Small intestine (tissue), 7 donors: ENCODE results near the gene RNF40. TPM values are rescaled to one million over a fixed set of nuclear protein-coding genes. Genes with fewer than 3 reads are reported as not detected.

Source experiments
- DNase-seq, 2 donors: peaks; one replicate each; pipeline versions ENCODE4 v3.0.0 to v3.0.0-alpha.2; 2013
- FAIRE-seq: peaks from 2 replicates; lab custom pipeline; 2012; peaks lifted over from hg19 to GRCh38; lab: Jason Lieb, UNC
- H3K27ac ChIP-seq, 3 donors: one replicate each; pipeline ENCODE4 v1.5.1; 2013; ENCODE audit warnings: low read length in 2 of 3, mild to moderate bottlenecking in 2 of 3, control low read depth in 1 of 3, inconsistent platforms in 1 of 3, low read depth in 1 of 3, moderate library complexity in 1 of 3
- H3K27me3 ChIP-seq, 3 donors: one replicate each; pipeline ENCODE4 v1.6.1; 2013; ENCODE audit warnings: low read length in 3 of 3, inconsistent platforms in 1 of 3; ENCODE audit not compliant: control insufficient read depth in 3 of 3, insufficient read depth in 3 of 3
- H3K36me3 ChIP-seq, 3 donors: one replicate each; pipeline ENCODE4 v1.6.1; 2013; ENCODE audit warnings: low read length in 3 of 3, inconsistent platforms in 1 of 3, low read depth in 1 of 3, mild to moderate bottlenecking in 1 of 3, moderate library complexity in 1 of 3; ENCODE audit not compliant: control insufficient read depth in 3 of 3, insufficient read depth in 2 of 3
- H3K4me1 ChIP-seq, 3 donors: one replicate each; pipeline ENCODE4 v1.6.1; 2013; ENCODE audit warnings: low read length in 2 of 3, inconsistent platforms in 1 of 3, low read depth in 1 of 3, mild to moderate bottlenecking in 1 of 3, moderate library complexity in 1 of 3; ENCODE audit not compliant: control insufficient read depth in 3 of 3, insufficient read depth in 2 of 3
- H3K4me3 ChIP-seq, 3 donors: one replicate each; pipeline ENCODE4 v1.5.1; 2013; ENCODE audit warnings: low read length in 3 of 3, control low read depth in 1 of 3, inconsistent platforms in 1 of 3, low read depth in 1 of 3, mild to moderate bottlenecking in 1 of 3, moderate library complexity in 1 of 3
- H3K9me3 ChIP-seq, 2 donors: one replicate each; pipeline ENCODE4 v1.6.1; 2013; ENCODE audit warnings: low read depth in 1 of 2, low read length in 1 of 2; ENCODE audit not compliant: control insufficient read depth in 2 of 2, insufficient read depth in 1 of 2
- WGBS, 3 donors: extraction: QIAGEN DNeasy Blood & Tissue Kit; methylation state at CpG; one replicate each; pipeline ENCODE4 v1.1.7; 2013; 5-methylcytosine and 5-hydroxymethylcytosine counted together
- polyA plus RNA-seq, 4 donors: library from polyadenylated mRNA; stranded (reverse) in 3 of 4; unstranded in 1 of 4; fragments of 200-250 nt in 3 of 4; fragments of 120-200 nt in 1 of 4; gene quantifications; one replicate each; pipeline versions ENCODE4 v1.2.1 to v1.2.3, GENCODE V29; 2013
- donor health status: healthy with polysubstance abuse.
- donor health status: control.
- donor health status: control.
- donor health status: Bipolar disorder and iron deficiency.
- donor health status: healthy.

Gene RNF40
- polyA plus RNA-seq, 4 donors = 55.9 to 84.9 (median 58.1) TPM

GRCh38 chr16:30745082-30745481, 17.0 kb upstream of the RNF40 start:
- no peak for FAIRE-seq
- H3K36me3 ChIP-seq = peaks cover 3 to 27% (median 5%) of the 10 kb centered on the region in 3 donors
- peak in 1 of 2 donors; percentile 82 for DNase-seq
- 23 to 62% (median 26%) methylated on average over 2 of the region's 2 CpGs for WGBS, 3 donors
- H3K4me3 ChIP-seq = no peak overlapping the region
- peaks cover 0 to 18% (median 4%) of the 10 kb centered on the region in 3 donors for H3K4me1 ChIP-seq
- no peaks in the 10 kb centered on the region for H3K9me3 ChIP-seq
- no peaks in the 10 kb centered on the region for H3K27me3 ChIP-seq
- H3K27ac ChIP-seq = peak overlapping the region in 1 of 3 donors; percentile 8

DNA sequence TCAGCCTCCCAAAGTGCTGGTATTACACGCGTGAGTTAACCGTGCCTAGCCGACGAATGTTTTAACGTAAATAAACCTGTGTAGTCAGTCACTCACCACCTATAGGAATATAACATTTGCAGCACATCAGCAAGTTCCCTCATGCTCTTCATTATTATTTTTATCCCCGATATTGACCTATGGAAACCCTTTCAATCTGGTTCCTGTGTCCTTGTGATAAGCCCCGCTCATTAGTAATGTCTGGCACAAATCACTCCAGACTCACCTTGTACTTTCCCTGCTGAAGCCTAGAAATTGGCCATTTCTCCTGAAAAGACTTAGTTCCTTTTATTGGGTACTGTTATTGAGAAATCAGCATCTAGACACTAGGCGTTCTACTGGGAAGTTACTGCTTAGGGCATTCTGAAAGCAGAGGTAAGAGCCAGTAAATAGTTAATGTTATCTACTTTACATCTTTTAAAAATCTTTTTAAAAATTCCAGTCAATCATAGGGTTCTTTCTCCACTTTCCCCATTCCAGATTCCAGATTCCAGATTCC, 15.4 kb upstream of the RNF40 start:
- Histone ChIP-seq H3K9me3 (no peaks in the 10 kb centered on the region), H3K4me1 (peaks cover 0 to 7% (median 4%) of the 10 kb centered on the region in 3 donors), H3K27ac (no peak overlapping the region), H3K27me3 (no peaks in the 10 kb centered on the region), H3K36me3 (peaks cover 5 to 35% (median 11%) of the 10 kb centered on the region in 3 donors), H3K4me3 (no peak overlapping the region)
- 84 to 90% (median 90%) methylated on average over 9 of the region's 9 CpGs for WGBS, 3 donors
- FAIRE-seq (no peak), DNase-seq (no peak)

DNA sequence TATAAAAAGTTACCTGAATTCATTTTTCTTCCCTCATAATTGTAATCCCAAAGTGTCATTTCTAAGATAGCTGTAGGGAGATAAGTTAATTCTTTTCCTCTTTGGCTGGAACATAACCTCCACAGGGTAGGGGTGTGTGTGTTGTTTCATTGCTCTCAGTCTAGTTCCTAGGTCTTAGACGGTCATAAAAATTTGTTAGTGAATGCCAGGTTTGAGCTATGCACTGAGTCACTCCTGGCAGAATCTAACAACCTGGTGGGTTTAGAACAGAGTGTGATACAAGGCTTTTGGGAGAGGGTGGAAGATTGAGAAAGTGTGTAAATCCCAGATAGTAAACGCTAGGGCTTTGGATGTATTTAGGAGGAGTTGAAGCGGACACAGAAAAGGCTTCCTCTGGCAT, 14.8 kb upstream of the RNF40 start:
- no peak for FAIRE-seq
- H3K4me1 ChIP-seq = peaks cover 0 to 7% (median 4%) of the 10 kb centered on the region in 3 donors
- peak overlapping the region; percentile 22 to 81 (median 70) for H3K27ac ChIP-seq
- WGBS, 3 donors = 19 to 41% (median 32%) methylated on average over 3 of the region's 3 CpGs
- H3K27me3 ChIP-seq = no peaks in the 10 kb centered on the region
- DNase-seq = peak; percentile 15 to 62
- H3K4me3 ChIP-seq = peak overlapping the region in 1 of 3 donors; percentile 73
- H3K9me3 ChIP-seq = no peaks in the 10 kb centered on the region
- H3K36me3 ChIP-seq = peaks cover 5 to 33% (median 11%) of the 10 kb centered on the region in 3 donors

GRCh38 chr16:30747799-30748633, 14.1 kb upstream of the RNF40 start, which contains the start of gene PHKG2:
Gene PHKG2, plus strand, starts transcription at chr16:30748425. Its CDS starts 396 bp downstream, at chr16:30748821.
- DNase-seq = peak; percentile 100
- Histone ChIP-seq H3K4me1 (peaks cover 0 to 7% (median 4%) of the 10 kb centered on the region in 3 donors), H3K27ac (peak within 1 kb of the TSS; percentile 22 to 81 (median 70)), H3K9me3 (no peaks in the 10 kb centered on the region), H3K4me3 (peak within 1 kb of the TSS; percentile 73 to 88 (median 88)), H3K36me3 (peaks cover 5 to 28% (median 11%) of the 10 kb centered on the region in 3 donors), H3K27me3 (no peaks in the 10 kb centered on the region)
- 2 to 3% (median 2%) methylated on average over 49 to 60 of the region's 60 CpGs for WGBS, 3 donors
- no peak for FAIRE-seq

GRCh38 chr16:30748634-30749445, 13.3 kb upstream of the RNF40 start:
- DNase-seq (peak; percentile 33 to 48), FAIRE-seq (no peak)
- peaks cover 0 to 7% (median 4%) of the 10 kb centered on the region in 3 donors for H3K4me1 ChIP-seq
- peaks cover 8 to 29% (median 11%) of the 10 kb centered on the region in 3 donors for H3K36me3 ChIP-seq
- H3K27ac ChIP-seq = peak overlapping the region in 2 of 3 donors; percentile 47 to 81
- H3K27me3 ChIP-seq = no peaks in the 10 kb centered on the region
- peak overlapping the region; percentile 73 to 88 (median 88) for H3K4me3 ChIP-seq
- H3K9me3 ChIP-seq = no peaks in the 10 kb centered on the region
- WGBS, 3 donors = 14 to 18% (median 18%) methylated on average over 24 to 36 of the region's 36 CpGs

- WGBS, 3 donors = 89 to 95% (median 90%) methylated on average over 4 of the region's 4 CpGs
- DNase-seq = no peak
- H3K27ac ChIP-seq = no peak overlapping the region
- no peak overlapping the region for H3K4me3 ChIP-seq
- H3K4me1 ChIP-seq = peaks cover 0 to 7% (median 4%) of the 10 kb centered on the region in 3 donors
- no peaks in the 10 kb centered on the region for H3K9me3 ChIP-seq
- H3K27me3 ChIP-seq = no peaks in the 10 kb centered on the region
- no peak for FAIRE-seq
- H3K36me3 ChIP-seq = peaks cover 3 to 33% (median 11%) of the 10 kb centered on the region in 3 donors
Observed at GRCh38 chr16:30750201-30750600, 11.9 kb upstream of the RNF40 start.

- no peak overlapping the region for H3K27ac ChIP-seq
- peaks cover 3 to 38% (median 14%) of the 10 kb centered on the region in 3 donors for H3K36me3 ChIP-seq
- DNase-seq = no peak
- no peak for FAIRE-seq
- no peaks in the 10 kb centered on the region for H3K27me3 ChIP-seq
- peaks cover 0 to 7% (median 4%) of the 10 kb centered on the region in 3 donors for H3K4me1 ChIP-seq
- 93 to 95% (median 94%) methylated on average over 20 of the region's 20 CpGs for WGBS, 3 donors
- H3K4me3 ChIP-seq = no peak overlapping the region
- H3K9me3 ChIP-seq = no peaks in the 10 kb centered on the region
Observed at GRCh38 chr16:30750876-30751465, 11.2 kb upstream of the RNF40 start.
